Transverse colon (tissue), 3 donors: ENCODE results near the gene KHDRBS2.

Experiments
- CTCF ChIP-seq, 5 experiments: fragments of 200-600 bp in 3 of 5; fragments of 450-650 bp in 2 of 5; sonication (generic) in 3 of 5; IDR thresholded peaks; 1 replicate in 2 of 5; 2 replicates in 3 of 5; pipeline ENCODE4 v1.5.1; 2016 to 2017; ENCODE audit warnings: antibody characterized with exemption in 5 of 5, inconsistent platforms in 3 of 5, mild to moderate bottlenecking in 2 of 5, moderate library complexity in 1 of 5
- EP300 ChIP-seq: sonication (generic); formaldehyde crosslinking; IDR thresholded peaks from one replicate; pipeline ENCODE4 v1.6.1; 2017; ENCODE audit warnings: antibody characterized with exemption, low read depth

GRCh38 chr6:61951586-61951985, 334.4 kb downstream of the KHDRBS2 start:
- TF ChIP-seq CTCF (IDR thresholded peaks at IDR 0.05) = no peak
- TF ChIP-seq EP300 = no peak
